ENCODE results near the gene KRT33B. TPM values are rescaled to one million over a fixed set of nuclear protein-coding genes. Genes with fewer than 3 reads are reported as not detected.
"Not testable (repeated sequence)": the region's sequence is repeated elsewhere in the genome, so short reads cannot be mapped to it uniquely, and the experiment has no call there.

Gene KRT33B
- total RNA-seq, 3 donors from 2014 or later = not detected

GRCh38 chr17:41396996-41397660 is 27.5 kb upstream of the KRT33B start, which contains the start of gene KRT31:
Gene KRT31 (minus strand): TSS chr17:41397608. CDS start chr17:41397539, 69 bp downstream.
- ATAC-seq = no peak
- H3K4me1 ChIP-seq (ENCODE audit: low read depth) = no peaks in the 10 kb centered on the region
- intact Hi-C loops (cut with DNase I, micrococcal nuclease) = no loop called here
- H3K9me3 ChIP-seq = no peaks in the 10 kb centered on the region
- TF ChIP-seq, protein P1, sequence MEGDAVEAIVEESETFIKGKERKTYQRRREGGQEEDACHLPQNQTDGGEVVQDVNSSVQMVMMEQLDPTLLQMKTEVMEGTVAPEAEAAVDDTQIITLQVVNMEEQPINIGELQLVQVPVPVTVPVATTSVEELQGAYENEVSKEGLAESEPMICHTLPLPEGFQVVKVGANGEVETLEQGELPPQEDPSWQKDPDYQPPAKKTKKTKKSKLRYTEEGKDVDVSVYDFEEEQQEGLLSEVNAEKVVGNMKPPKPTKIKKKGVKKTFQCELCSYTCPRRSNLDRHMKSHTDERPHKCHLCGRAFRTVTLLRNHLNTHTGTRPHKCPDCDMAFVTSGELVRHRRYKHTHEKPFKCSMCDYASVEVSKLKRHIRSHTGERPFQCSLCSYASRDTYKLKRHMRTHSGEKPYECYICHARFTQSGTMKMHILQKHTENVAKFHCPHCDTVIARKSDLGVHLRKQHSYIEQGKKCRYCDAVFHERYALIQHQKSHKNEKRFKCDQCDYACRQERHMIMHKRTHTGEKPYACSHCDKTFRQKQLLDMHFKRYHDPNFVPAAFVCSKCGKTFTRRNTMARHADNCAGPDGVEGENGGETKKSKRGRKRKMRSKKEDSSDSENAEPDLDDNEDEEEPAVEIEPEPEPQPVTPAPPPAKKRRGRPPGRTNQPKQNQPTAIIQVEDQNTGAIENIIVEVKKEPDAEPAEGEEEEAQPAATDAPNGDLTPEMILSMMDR (IDR thresholded peaks at IDR 0.05) = no peak
- H3K36me3 ChIP-seq (ENCODE audit: low read depth) = no peaks in the 10 kb centered on the region
- no peak for DNase-seq
- no peak within 1 kb of the TSS for H3K4me3 ChIP-seq

DNA sequence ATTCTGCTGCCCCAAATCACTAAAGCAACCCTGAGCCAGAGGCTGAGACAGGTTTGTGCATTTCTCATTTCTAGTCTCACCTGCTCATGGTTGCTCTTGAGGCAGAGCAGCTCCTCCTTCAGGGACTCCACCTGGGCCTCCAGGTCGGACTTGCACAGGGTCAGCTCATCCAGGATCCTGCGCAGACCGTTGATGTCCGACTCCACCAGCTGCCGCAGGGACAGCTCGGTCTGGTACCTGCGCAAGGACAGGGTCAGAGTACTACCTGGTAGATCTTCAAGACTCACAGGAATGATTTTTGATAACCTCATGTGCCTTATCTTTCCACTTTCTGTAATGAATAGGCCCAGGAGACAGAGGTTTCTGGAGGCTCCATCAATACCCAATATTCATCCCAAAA is 26.7 kb upstream of the KRT33B start:
- Histone ChIP-seq H3K36me3 (ENCODE audit: low read depth) (no peaks in the 10 kb centered on the region), H3K9me3 (no peaks in the 10 kb centered on the region), H3K4me3 (no peak overlapping the region), H3K4me1 (ENCODE audit: low read depth) (no peaks in the 10 kb centered on the region)
- ATAC-seq (no peak), DNase-seq (no peak)
- TF ChIP-seq, protein P1 (IDR thresholded peaks at IDR 0.05) = no peak
- intact Hi-C loops (cut with DNase I, micrococcal nuclease) = no loop called here

DNA sequence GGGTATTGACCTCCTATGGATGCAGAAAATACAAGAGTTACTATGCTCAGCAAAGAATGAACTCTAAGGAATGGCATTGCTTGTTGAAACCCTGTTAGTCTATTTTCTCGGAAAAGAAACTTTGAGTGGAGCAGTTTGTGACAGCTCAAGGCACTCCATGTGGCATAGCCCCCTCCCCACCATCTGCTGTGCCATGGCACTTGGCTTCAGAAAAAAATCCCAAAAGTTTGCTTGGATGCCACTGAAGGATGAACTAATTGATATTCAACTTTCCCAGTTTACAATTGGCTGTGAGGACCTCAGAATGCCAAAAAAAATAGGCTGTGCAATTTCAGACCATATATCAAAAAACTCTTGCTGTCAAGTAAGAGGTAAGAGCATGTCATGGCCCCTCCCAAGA is 26.0 kb upstream of the KRT33B start:
- H3K36me3 ChIP-seq (ENCODE audit: low read depth) = no peaks in the 10 kb centered on the region
- H3K4me1 ChIP-seq (ENCODE audit: low read depth) = no peaks in the 10 kb centered on the region
- DNase-seq = no peak
- intact Hi-C loops (cut with DNase I, micrococcal nuclease) = no loop called here
- H3K4me3 ChIP-seq = no peak overlapping the region
- ATAC-seq = no peak
- TF ChIP-seq, protein P1 (IDR thresholded peaks at IDR 0.05) = no peak
- no peaks in the 10 kb centered on the region for H3K9me3 ChIP-seq

DNA sequence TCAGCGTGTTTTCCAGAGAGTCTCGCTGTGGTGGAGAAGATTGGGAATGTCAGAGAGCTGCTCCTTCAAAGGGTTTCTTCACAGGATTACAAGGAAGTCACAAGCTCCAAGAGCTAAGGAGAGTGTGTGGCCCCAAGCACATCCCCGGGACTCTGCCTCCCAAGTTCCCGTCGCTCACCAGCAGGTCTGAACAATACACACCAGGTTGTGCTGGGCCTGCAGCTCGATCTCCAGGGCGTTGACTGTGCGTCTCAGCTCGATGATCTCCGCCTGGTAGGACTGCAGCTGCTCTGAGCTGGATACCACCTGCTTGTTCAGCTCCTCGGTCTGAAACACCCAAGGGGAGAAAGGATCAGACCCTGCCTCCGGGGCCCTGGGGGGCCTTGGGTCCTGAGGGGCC is 25.4 kb upstream of the KRT33B start:
- intact Hi-C loops (cut with DNase I, micrococcal nuclease) = not testable (repeated sequence)

GRCh38 chr17:41394254-41394996 is 24.8 kb upstream of the KRT33B start:
- no peak for ATAC-seq
- H3K36me3 ChIP-seq (ENCODE audit: low read depth) = no peaks in the 10 kb centered on the region
- no peaks in the 10 kb centered on the region for H3K9me3 ChIP-seq
- TF ChIP-seq, protein P1 (IDR thresholded peaks at IDR 0.05) = no peak
- H3K4me1 ChIP-seq (ENCODE audit: low read depth) = no peaks in the 10 kb centered on the region
- no peak for DNase-seq
- no peak overlapping the region for H3K4me3 ChIP-seq
- intact Hi-C loops (cut with DNase I, micrococcal nuclease) = no loop called here

More for the DNA sequence above, 25.4 kb upstream of the KRT33B start:
- not testable (repeated sequence) for DNase-seq; H3K4me1 ChIP-seq (ENCODE audit: low read depth); H3K36me3 ChIP-seq (ENCODE audit: low read depth); H3K9me3 ChIP-seq; ATAC-seq; H3K4me3 ChIP-seq

DNA sequence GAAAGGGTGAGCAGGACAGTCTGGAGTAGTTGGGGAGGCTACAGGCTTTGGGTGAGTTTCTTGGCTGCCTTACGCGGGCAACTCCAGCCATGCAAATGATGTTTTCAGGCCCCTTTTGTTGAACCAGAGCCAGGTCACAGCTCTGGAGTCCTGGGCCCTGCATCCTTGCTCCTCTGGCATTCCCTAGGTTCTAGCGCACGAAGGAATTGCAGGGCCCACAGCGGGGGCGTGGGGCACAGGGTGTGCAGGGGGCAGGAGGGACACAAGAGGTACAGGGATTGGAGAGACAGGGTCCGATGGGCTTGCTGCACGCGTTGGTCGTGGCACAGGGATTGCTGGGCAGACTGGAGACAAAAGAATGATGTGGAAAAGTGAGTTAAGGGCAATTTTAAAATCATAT is 24.2 kb upstream of the KRT33B start:
- TF ChIP-seq, protein P1 (IDR thresholded peaks at IDR 0.05) = no peak
- ATAC-seq (no peak), DNase-seq (no peak)
- no peaks in the 10 kb centered on the region for H3K36me3 ChIP-seq (ENCODE audit: low read depth)
- no peaks in the 10 kb centered on the region for H3K4me1 ChIP-seq (ENCODE audit: low read depth)
- no peak overlapping the region for H3K4me3 ChIP-seq
- no peaks in the 10 kb centered on the region for H3K9me3 ChIP-seq
- intact Hi-C loops (cut with DNase I, micrococcal nuclease) = no loop called here
